NCI-H345 (cell line): Measurements from ENCODE around the gene RORC.
"Not testable (repeated sequence)": the region's sequence is repeated elsewhere in the genome, so short reads cannot be mapped to it uniquely, and the experiment has no call there.

Source experiments
- DNase-seq: peaks from one replicate; lab custom pipeline; 2025; lab: John Stamatoyannopoulos, UW

RORC gene

GRCh38 chr1:151805066-151805820, 26.4 kb downstream of the RORC start, which contains the start of gene LINGO4:
TSS of gene LINGO4 (minus strand) at chr1:151805419. CDS start at chr1:151802704, 2,715 bp downstream.
- no peak for DNase-seq

- DNase-seq: no peak
Measured at GRCh38 chr1:151803915-151804314, 27.7 kb downstream of the RORC start.

GRCh38 chr1:151803164-151803563, 28.4 kb downstream of the RORC start:
- no peak for DNase-seq

- no peak for DNase-seq
Measured at GRCh38 chr1:151802372-151802771, 29.2 kb downstream of the RORC start.

GRCh38 chr1:151801846-151802245, 29.8 kb downstream of the RORC start:
- no peak for DNase-seq

- DNase-seq: no peak
Measured at GRCh38 chr1:151801310-151801820, 30.2 kb downstream of the RORC start.

GRCh38 chr1:151800830-151801229, 30.8 kb downstream of the RORC start:
- DNase-seq: no peak

- DNase-seq: no peak
Measured at GRCh38 chr1:151799179-151800022, 32.2 kb downstream of the RORC start.

- DNase-seq: no peak
Measured at GRCh38 chr1:151798571-151798970, 33.0 kb downstream of the RORC start.

- peak; percentile 48 for DNase-seq
Measured at GRCh38 chr1:151790940-151791651, 40.5 kb downstream of the RORC start.

GRCh38 chr1:151790071-151790939, 41.3 kb downstream of the RORC start, which contains the start of gene TDRKH:
TSS of gene TDRKH (minus strand) at chr1:151790500. CDS start at chr1:151783022, 7,478 bp downstream.
- peak; percentile 100 for DNase-seq

- no peak for DNase-seq
Measured at GRCh38 chr1:151787689-151788088, 43.9 kb downstream of the RORC start.

GRCh38 chr1:151783796-151784195, 47.8 kb downstream of the RORC start:
- no peak for DNase-seq

GRCh38 chr1:151782741-151783140, 48.9 kb downstream of the RORC start:
- no peak for DNase-seq

- not testable (repeated sequence) for DNase-seq
Measured at GRCh38 chr1:151782026-151782425, 49.6 kb downstream of the RORC start.

GRCh38 chr1:151780736-151781135, 50.9 kb downstream of the RORC start:
- DNase-seq: not testable (repeated sequence)

GRCh38 chr1:151779852-151780251, 51.8 kb downstream of the RORC start:
- DNase-seq: no peak

GRCh38 chr1:151777317-151777716, 54.3 kb downstream of the RORC start:
- no peak for DNase-seq

GRCh38 chr1:151776665-151777062, 54.9 kb downstream of the RORC start:
- no peak for DNase-seq

- no peak for DNase-seq
Measured at GRCh38 chr1:151775894-151776664, 55.5 kb downstream of the RORC start.
